Naive thymus-derived CD8-positive, alpha-beta T cell (primary cell): ENCODE results near the gene APOA1. TPM values are rescaled to one million over a fixed set of nuclear protein-coding genes. Genes with fewer than 3 reads are reported as not detected.
A peak's percentile ranks its signal among the peaks of the same experiment; 100 is the strongest.

ENCODE experiments used
- ATAC-seq, 2 donors: fragments of 150-1000 bp; cut with Tn5 transposase in 1 of 2; sonication (Bioruptor Pico), chemical (Tn5 transposase) in 1 of 2; 1 replicate in 1 of 2; 2 replicates in 1 of 2; pipeline ENCODE4 v1.10.0; 2021; ENCODE audit warnings: mild to moderate bottlenecking in 2 of 2, moderate library complexity in 2 of 2
- POLR2A ChIA-PET: fragments of 350-600 bp; sonication (Branson Sonifier 250); formaldehyde crosslinking; loops from one replicate; lab custom pipeline; 2021; ENCODE audit warnings: antibody characterized with exemption; lab: Charles Lee
- DNase-seq, 10 donors: peaks; one replicate each; pipeline versions ENCODE4 v3.0.0 to v3.0.0-alpha.2; 2020 to 2022
- H3K27ac Mint-ChIP-seq, 10 donors: one replicate each; pipeline ENCODE4 v1.8.0; 2020 to 2022; ENCODE audit warnings: mild to moderate bottlenecking in 10 of 10, mixed read lengths in 10 of 10, moderate library complexity in 4 of 10, inconsistent platforms in 1 of 10
- H3K27me3 Mint-ChIP-seq, 5 donors: one replicate each; pipeline ENCODE4 v1.8.0; 2021 to 2022; ENCODE audit warnings: mixed read lengths in 5 of 5
- H3K36me3 Mint-ChIP-seq, 3 donors: one replicate each; pipeline ENCODE4 v1.8.0; 2020 to 2022; ENCODE audit warnings: mixed read lengths in 3 of 3, mild to moderate bottlenecking in 2 of 3, inconsistent platforms in 1 of 3
- H3K4me1 Mint-ChIP-seq, 4 donors: one replicate each; pipeline ENCODE4 v1.8.0; 2021 to 2022; ENCODE audit warnings: mixed read lengths in 4 of 4
- H3K4me3 Mint-ChIP-seq, 10 donors: one replicate each; pipeline ENCODE4 v1.8.0; 2020 to 2022; ENCODE audit warnings: mild to moderate bottlenecking in 10 of 10, mixed read lengths in 10 of 10, moderate library complexity in 6 of 10, inconsistent platforms in 1 of 10
- H3K9me3 Mint-ChIP-seq, 9 donors: one replicate each; pipeline ENCODE4 v1.8.0; 2020 to 2022; ENCODE audit warnings: mixed read lengths in 9 of 9, mild to moderate bottlenecking in 3 of 9, inconsistent platforms in 1 of 9, moderate library complexity in 1 of 9
- polyA plus RNA-seq, 3 donors: library from polyadenylated mRNA; unstranded; fragments of 300-500 nt; fragmentation: Illumina TruSeq; gene quantifications; one replicate each; pipeline ENCODE4 v1.2.3, GENCODE V29; 2021
- total RNA-seq, 8 experiments: library from RNA in 2 of 8; stranded (reverse) in 2 of 8; gene quantifications; one replicate each; pipeline ENCODE4 v1.2.3 and lab custom pipeline; 2021 to 2026

The APOA1 gene
- 1 to 10 TPM in 1 of 2 experiments, under 1 TPM in 1; 0.81 to 1.3 TPM for total RNA-seq
- under 1 TPM; 0.17 to 0.29 (median 0.19) TPM for polyA plus RNA-seq
- total RNA-seq (lab: John Stamatoyannopoulos, UW) = 0 to 0.43 (median 0.20) reads per million in 6 experiments

GRCh38 chr11:116837231-116838091 lies at the start of gene APOA1:
Gene APOA1 (minus strand): TSS chr11:116837622. CDS start chr11:116837387, 235 bp downstream.
- DNase-seq (no peak), ATAC-seq (no peak)
- Mint-ChIP-seq H3K4me3 (peak within 1 kb of the TSS in 3 of 10 donors; percentile 6 to 85 (median 18)), H3K36me3 (no peaks in the 10 kb centered on the region), H3K9me3 (no peaks in the 10 kb centered on the region), H3K27me3 (no peaks in the 10 kb centered on the region), H3K4me1 (peaks cover 5 to 18% (median 15%) of the 10 kb centered on the region in 4 donors), H3K27ac (no peak within 1 kb of the TSS)
- POLR2A ChIA-PET = interaction anchor here (0.6 to 5.7 kb wide), 3 partner anchors 16 to 50 kb away, joined by 6 to 60 read pairs (median 29); partner anchors contain the start of gene APOA5

- POLR2A ChIA-PET = no interaction called here
- Mint-ChIP-seq H3K27ac (peak overlapping the region in 3 of 10 donors; percentile 4 to 41 (median 21)), H3K9me3 (no peaks in the 10 kb centered on the region), H3K4me3 (no peak overlapping the region), H3K36me3 (peaks cover 0 to 21% (median 0%) of the 10 kb centered on the region in 3 donors), H3K27me3 (no peaks in the 10 kb centered on the region), H3K4me1 (peaks cover 6 to 14% (median 11%) of the 10 kb centered on the region in 4 donors)
- no peak for DNase-seq
- ATAC-seq = no peak
Measured at GRCh38 chr11:116885951-116886655, 48.7 kb upstream of the APOA1 start.

- POLR2A ChIA-PET = interaction anchor here (0.6 to 0.9 kb wide), 2 partner anchors 29 to 44 kb away, joined by 3 read pairs; no protein-coding TSS in a partner anchor
- Mint-ChIP-seq H3K4me3 (no peak overlapping the region), H3K27me3 (no peaks in the 10 kb centered on the region), H3K4me1 (peaks cover 4 to 10% (median 7%) of the 10 kb centered on the region in 4 donors), H3K27ac (peak overlapping the region in 2 of 10 donors; percentile 15 to 28), H3K36me3 (peaks cover 0 to 17% (median 0%) of the 10 kb centered on the region in 3 donors), H3K9me3 (no peaks in the 10 kb centered on the region)
- no peak for ATAC-seq
- DNase-seq = no peak
Measured at GRCh38 chr11:116882386-116882785, 45.0 kb upstream of the APOA1 start.

GRCh38 chr11:116881143-116881542 lies 43.7 kb upstream of the APOA1 start:
- peak overlapping the region in 1 of 10 donors; percentile 11 for H3K27ac Mint-ChIP-seq
- no peaks in the 10 kb centered on the region for H3K27me3 Mint-ChIP-seq
- peaks cover 0 to 8% (median 0%) of the 10 kb centered on the region in 3 donors for H3K36me3 Mint-ChIP-seq
- no peak overlapping the region for H3K4me3 Mint-ChIP-seq
- POLR2A ChIA-PET = interaction anchor here (0.5 to 0.6 kb wide), 2 partner anchors 225 to 364 kb away, joined by 3 read pairs; no protein-coding TSS in a partner anchor
- H3K9me3 Mint-ChIP-seq = no peaks in the 10 kb centered on the region
- peaks cover 4 to 10% (median 7%) of the 10 kb centered on the region in 4 donors for H3K4me1 Mint-ChIP-seq
- no peak for DNase-seq
- ATAC-seq = no peak

- no peaks in the 10 kb centered on the region for H3K27me3 Mint-ChIP-seq
- H3K36me3 Mint-ChIP-seq = peaks cover 0 to 18% (median 0%) of the 10 kb centered on the region in 3 donors
- DNase-seq (peak in 5 of 10 donors; percentile 15 to 50 (median 45)), ATAC-seq (peak; percentile 79 to 82)
- POLR2A ChIA-PET = interaction anchor here (0.6 to 0.8 kb wide), 2 partner anchors 25 to 226 kb away, joined by 4 to 9 read pairs; no protein-coding TSS in a partner anchor
- H3K4me3 Mint-ChIP-seq = no peak overlapping the region
- no peaks in the 10 kb centered on the region for H3K9me3 Mint-ChIP-seq
- H3K27ac Mint-ChIP-seq = peak overlapping the region in 4 of 10 donors; percentile 6 to 79 (median 42)
- peaks cover 4 to 10% (median 8%) of the 10 kb centered on the region in 4 donors for H3K4me1 Mint-ChIP-seq
Measured at GRCh38 chr11:116879800-116880625, 42.6 kb upstream of the APOA1 start.

- Mint-ChIP-seq H3K4me3 (no peak overlapping the region), H3K36me3 (peaks cover 2 to 46% (median 17%) of the 10 kb centered on the region in 3 donors), H3K9me3 (no peaks in the 10 kb centered on the region), H3K4me1 (peaks cover 4 to 10% (median 8%) of the 10 kb centered on the region in 4 donors), H3K27me3 (no peaks in the 10 kb centered on the region), H3K27ac (no peak overlapping the region)
- ATAC-seq (no peak), DNase-seq (no peak)
- POLR2A ChIA-PET = interaction anchor here (1.1 kb wide), 1 partner anchor 218 kb away, joined by 3 read pairs; no protein-coding TSS in a partner anchor
Measured at GRCh38 chr11:116876656-116877055, 39.2 kb upstream of the APOA1 start.

GRCh38 chr11:116875194-116875593 lies 37.8 kb upstream of the APOA1 start:
- ATAC-seq = no peak
- H3K36me3 Mint-ChIP-seq = peaks cover 8 to 56% (median 21%) of the 10 kb centered on the region in 3 donors

GRCh38 chr11:116874251-116874650 lies 36.8 kb upstream of the APOA1 start:
- H3K36me3 Mint-ChIP-seq = peaks cover 8 to 65% (median 22%) of the 10 kb centered on the region in 3 donors

More at GRCh38 chr11:116875194-116875593, 37.8 kb upstream of the APOA1 start:
- H3K4me3 Mint-ChIP-seq = no peak overlapping the region
- no peak for DNase-seq
- no peaks in the 10 kb centered on the region for H3K9me3 Mint-ChIP-seq
- no peaks in the 10 kb centered on the region for H3K27me3 Mint-ChIP-seq
- H3K4me1 Mint-ChIP-seq = peaks cover 4 to 6% (median 5%) of the 10 kb centered on the region in 4 donors
- no peak overlapping the region for H3K27ac Mint-ChIP-seq
- POLR2A ChIA-PET = no interaction called here

GRCh38 chr11:116873381-116873780 lies 36.0 kb upstream of the APOA1 start:
- Mint-ChIP-seq H3K4me1 (peaks cover 0 to 5% (median 0%) of the 10 kb centered on the region in 4 donors), H3K9me3 (no peaks in the 10 kb centered on the region), H3K4me3 (no peak overlapping the region), H3K27ac (no peak overlapping the region), H3K36me3 (peaks cover 8 to 74% (median 24%) of the 10 kb centered on the region in 3 donors), H3K27me3 (no peaks in the 10 kb centered on the region)
- no peak for DNase-seq
- no peak for ATAC-seq
- POLR2A ChIA-PET = interaction anchor here (1.3 kb wide), 1 partner anchor 232 kb away, joined by 4 read pairs; no protein-coding TSS in a partner anchor

More at GRCh38 chr11:116874251-116874650, 36.8 kb upstream of the APOA1 start:
- Mint-ChIP-seq H3K9me3 (no peaks in the 10 kb centered on the region), H3K27ac (no peak overlapping the region), H3K4me1 (peaks cover 0 to 5% (median 1%) of the 10 kb centered on the region in 4 donors), H3K4me3 (no peak overlapping the region), H3K27me3 (no peaks in the 10 kb centered on the region)
- POLR2A ChIA-PET = interaction anchor here (0.6 to 1.3 kb wide), 2 partner anchors 166 to 231 kb away, joined by 3 to 4 read pairs; no protein-coding TSS in a partner anchor
- DNase-seq (no peak), ATAC-seq (no peak)

- peak overlapping the region in 2 of 10 donors; percentile 5 to 52 for H3K27ac Mint-ChIP-seq
- no peaks in the 10 kb centered on the region for H3K9me3 Mint-ChIP-seq
- H3K4me1 Mint-ChIP-seq = peaks cover 0 to 5% (median 0%) of the 10 kb centered on the region in 4 donors
Measured at GRCh38 chr11:116871248-116871647, 33.8 kb upstream of the APOA1 start.

GRCh38 chr11:116870054-116870453 lies 32.6 kb upstream of the APOA1 start:
- Mint-ChIP-seq H3K9me3 (no peaks in the 10 kb centered on the region), H3K27ac (peak overlapping the region in 3 of 10 donors; percentile 41 to 51 (median 45)), H3K36me3 (peaks cover 16 to 97% (median 43%) of the 10 kb centered on the region in 3 donors), H3K4me1 (peaks cover 0 to 4% (median 0%) of the 10 kb centered on the region in 4 donors), H3K4me3 (no peak overlapping the region), H3K27me3 (no peaks in the 10 kb centered on the region)
- DNase-seq (no peak), ATAC-seq (no peak)
- POLR2A ChIA-PET = no interaction called here

More at GRCh38 chr11:116871248-116871647, 33.8 kb upstream of the APOA1 start:
- Mint-ChIP-seq H3K36me3 (peaks cover 8 to 94% (median 42%) of the 10 kb centered on the region in 3 donors), H3K27me3 (no peaks in the 10 kb centered on the region), H3K4me3 (no peak overlapping the region)
- ATAC-seq (no peak), DNase-seq (no peak)
- POLR2A ChIA-PET = no interaction called here
